Coronary artery (tissue), 2 donors: ENCODE data around the gene ESYT2.

Experiments used
- DNase-seq: peaks from one replicate; pipeline ENCODE4 v3.0.0-alpha.2; 2017; ENCODE audit warnings: low spot score
- H3K27ac ChIP-seq, 2 donors: fragments of 200-600 bp; sonication (generic); one replicate each; pipeline ENCODE4 v1.5.1; 2016 to 2019
- H3K4me3 ChIP-seq: fragments of 200-600 bp; sonication (generic); 2 replicates; pipeline ENCODE4 v1.5.1; 2016; ENCODE audit warnings: mild to moderate bottlenecking, moderate library complexity
- CTCF ChIP-seq: fragments of 200-600 bp; sonication (generic); IDR thresholded peaks from one replicate; pipeline ENCODE4 v1.5.1; 2019; ENCODE audit warnings: antibody characterized with exemption

Gene ESYT2

DNA sequence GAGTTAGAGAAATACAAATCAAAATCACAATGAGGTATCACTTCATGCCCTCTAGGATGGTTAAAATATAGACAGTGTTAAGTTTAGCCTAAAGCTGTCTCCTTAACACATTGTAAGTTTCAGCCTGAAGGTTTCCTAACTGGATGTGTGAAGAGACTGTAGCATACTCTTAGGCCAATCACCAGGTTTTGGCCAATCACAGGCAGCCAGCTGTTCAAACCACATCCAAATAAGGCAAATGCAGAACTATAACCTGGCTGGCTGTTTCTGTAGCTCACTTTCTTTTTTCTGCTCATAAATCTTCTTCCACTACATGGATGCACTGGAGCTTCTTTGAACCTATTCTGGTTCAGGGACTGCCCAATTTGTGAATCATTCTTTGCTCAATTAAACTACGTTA lies 19.7 kb downstream of the ESYT2 start:
- H3K4me3 ChIP-seq, result no peak overlapping the region
- DNase-seq, result no peak
- no peak for TF ChIP-seq CTCF
- H3K27ac ChIP-seq, result peak overlapping the region; percentile 32 to 55

GRCh38 chr7:158808126-158808525 lies 21.2 kb downstream of the ESYT2 start:
- Histone ChIP-seq H3K27ac (no peak overlapping the region), H3K4me3 (no peak overlapping the region)
- no peak for TF ChIP-seq CTCF
- DNase-seq, result no peak

- DNase-seq, result no peak
Observed at GRCh38 chr7:158805937-158806336, 23.4 kb downstream of the ESYT2 start.

DNA sequence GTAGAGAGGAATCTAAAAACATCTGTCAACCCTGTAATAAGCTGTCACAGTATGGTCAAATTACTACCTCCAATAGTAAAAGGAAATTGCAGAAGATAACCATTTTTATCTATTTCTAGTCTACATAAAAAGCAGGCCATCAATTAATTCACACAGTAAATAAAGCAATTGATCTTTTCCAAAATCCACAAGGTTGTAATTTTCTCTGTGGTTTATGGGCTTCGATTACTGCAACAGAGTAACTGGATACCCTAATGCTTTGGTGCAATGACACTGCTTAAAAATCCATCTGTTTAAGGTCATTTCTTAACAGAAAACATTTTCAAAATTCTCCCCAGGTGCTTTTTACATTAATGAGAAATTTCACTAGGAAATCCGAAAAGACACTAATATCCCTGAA lies 23.9 kb downstream of the ESYT2 start:
- H3K4me3 ChIP-seq, result no peak overlapping the region
- TF ChIP-seq CTCF, result no peak
- DNase-seq, result no peak
- H3K27ac ChIP-seq, result no peak overlapping the region

More at GRCh38 chr7:158805937-158806336, 23.4 kb downstream of the ESYT2 start:
- Histone ChIP-seq H3K27ac (peak overlapping the region in 1 of 2 donors; percentile 8), H3K4me3 (no peak overlapping the region)
- no peak for TF ChIP-seq CTCF

- Histone ChIP-seq H3K4me3 (no peak overlapping the region), H3K27ac (no peak overlapping the region)
- no peak for TF ChIP-seq CTCF
- DNase-seq, result no peak
Observed at GRCh38 chr7:158804335-158804734, 25.0 kb downstream of the ESYT2 start.

DNA sequence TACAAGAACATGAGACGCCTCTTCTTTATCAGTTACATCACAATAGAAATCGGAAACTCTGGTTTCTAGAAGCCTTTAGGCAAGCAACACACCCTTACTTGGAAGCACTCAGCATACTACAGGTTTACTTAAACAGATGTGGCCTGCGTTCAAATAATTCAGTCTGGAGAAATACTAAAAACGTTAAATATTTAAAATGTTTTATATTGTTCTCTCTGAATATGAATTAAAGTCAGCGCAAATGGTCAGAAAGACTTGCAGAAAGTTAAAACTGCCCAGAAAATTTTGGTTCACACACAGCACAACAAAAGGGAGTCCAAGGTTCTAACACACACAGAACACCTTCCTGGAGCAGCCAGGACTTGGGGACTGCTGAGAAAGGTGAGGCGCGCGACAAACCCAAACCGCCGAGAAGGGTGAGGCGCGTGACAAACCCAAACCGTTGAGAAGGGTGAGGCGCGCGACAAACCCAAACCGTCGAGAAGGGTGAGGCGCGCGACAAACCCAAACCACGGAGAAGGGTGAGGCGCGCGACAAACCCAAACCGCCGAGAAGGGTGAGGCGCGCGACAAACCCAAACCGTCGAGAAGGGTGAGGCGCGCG lies 25.8 kb downstream of the ESYT2 start:
- no peak for TF ChIP-seq CTCF
- no peak overlapping the region for H3K4me3 ChIP-seq
- no peak for DNase-seq
- H3K27ac ChIP-seq, result no peak overlapping the region

DNA sequence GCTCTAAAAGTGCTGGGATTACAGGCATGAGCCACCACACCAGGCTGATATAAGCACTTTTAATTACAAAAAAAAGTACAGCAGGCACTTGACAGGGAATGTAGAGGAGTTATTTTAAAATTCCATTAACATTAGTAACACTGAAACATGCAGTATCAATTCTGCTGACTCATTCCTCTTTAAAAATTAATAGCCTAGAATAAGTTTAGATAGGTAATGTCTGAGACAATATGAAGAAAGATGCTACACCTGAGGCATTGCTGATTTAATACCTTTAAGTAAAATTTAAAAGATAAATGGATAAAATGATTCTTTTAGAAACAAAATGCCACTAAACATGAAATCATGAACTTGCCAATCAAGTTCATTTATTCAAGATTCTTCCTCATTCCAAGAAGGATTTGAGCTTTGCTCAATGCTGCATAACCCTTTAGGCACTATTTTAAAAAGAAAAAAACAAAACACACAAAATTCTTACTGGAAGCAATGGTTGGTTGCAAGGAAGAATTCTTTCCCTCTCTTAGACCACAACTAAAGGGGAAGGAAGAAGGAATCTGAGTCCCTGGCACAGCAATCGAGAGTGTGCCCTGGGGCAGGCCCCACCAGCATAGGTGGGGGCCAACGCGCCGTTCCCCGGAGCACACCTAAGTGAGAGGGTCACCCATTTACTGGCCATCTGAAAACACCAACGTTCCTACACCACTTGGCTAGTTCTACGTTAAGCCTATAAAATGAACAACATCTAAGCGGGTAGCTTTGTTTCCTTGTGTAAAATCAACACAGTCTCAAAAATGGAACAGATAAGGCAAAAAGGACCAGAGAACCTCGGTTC lies 26.6 kb downstream of the ESYT2 start:
- no peak for TF ChIP-seq CTCF
- DNase-seq, result no peak
- H3K27ac ChIP-seq, result peak overlapping the region in 1 of 2 donors; percentile 48
- H3K4me3 ChIP-seq, result no peak overlapping the region
